Limb (tissue), 2 donors: ENCODE results near the gene NYNRIN.
"Not testable (repeated sequence)": the region's sequence is repeated elsewhere in the genome, so short reads cannot be mapped to it uniquely, and the experiment has no call there.

Experiments used
- DNase-seq, 2 donors: peaks; one replicate each; pipeline ENCODE4 v3.0.0-alpha.2; 2016; ENCODE audit errors: extremely low spot score in 2 of 2

The NYNRIN gene

DNA sequence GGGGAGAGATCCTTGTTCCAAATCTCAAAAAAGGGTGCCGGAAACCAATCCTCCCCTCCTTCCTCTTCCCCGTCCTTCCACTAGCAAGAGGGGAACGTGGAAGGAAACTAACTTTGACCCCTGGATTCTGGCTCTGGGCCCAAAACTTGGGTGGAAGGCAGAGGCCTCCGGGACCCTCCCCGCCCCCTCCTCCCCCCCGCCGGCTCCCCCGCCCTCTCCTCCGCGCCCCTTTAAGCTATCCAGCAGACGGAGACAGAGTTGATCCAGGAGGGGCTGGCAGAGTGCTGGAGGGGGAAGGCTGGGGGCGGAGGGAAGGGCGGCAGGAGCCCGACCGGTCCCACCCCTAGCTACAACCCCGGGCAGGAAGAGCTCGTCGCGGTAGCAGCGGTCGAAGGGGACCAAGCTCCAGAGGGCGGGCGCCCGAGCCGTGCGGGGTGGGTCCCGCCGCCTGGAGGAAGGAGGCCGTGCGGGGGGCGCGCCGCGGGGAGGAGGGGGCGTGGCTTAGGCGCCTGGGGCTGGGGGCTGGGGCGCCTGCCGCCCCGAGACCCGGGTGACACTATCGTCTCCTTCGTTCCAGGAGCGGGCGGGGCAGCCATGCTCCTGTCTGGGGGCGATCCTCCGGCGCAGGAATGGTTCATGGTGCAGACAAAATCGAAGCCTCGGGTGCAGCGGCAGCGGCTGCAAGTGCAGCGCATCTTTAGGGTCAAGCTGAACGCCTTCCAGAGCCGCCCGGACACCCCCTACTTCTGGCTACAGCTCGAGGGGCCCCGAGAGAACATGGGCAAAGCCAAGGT is at the start of gene NYNRIN:
NYNRIN (plus strand) TSS at position 351 of the 794 bp plus-strand sequence; CDS start at position 595, 244 bp downstream.
- peak; percentile 85 to 87 for DNase-seq

DNA sequence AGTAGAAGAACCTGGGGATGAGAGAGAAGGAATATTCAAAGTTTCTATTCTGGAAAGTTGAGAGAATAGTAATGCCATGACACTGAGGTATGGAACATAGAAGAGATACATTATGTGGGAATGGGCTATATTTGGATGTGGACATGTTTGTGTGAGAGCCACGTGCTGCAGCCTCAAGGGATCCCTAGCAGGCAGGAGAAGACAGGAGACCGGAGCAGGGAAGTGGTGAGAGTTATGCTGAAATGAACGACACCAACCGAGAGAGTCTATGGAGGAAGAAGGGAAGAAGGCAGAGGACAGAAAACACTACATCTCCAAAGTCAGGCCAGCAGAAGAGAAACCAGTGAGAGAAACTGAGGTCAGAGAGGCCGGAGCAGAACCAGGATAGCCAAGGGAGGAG is 49.1 kb upstream of the NYNRIN start:
- DNase-seq, result no peak

DNA sequence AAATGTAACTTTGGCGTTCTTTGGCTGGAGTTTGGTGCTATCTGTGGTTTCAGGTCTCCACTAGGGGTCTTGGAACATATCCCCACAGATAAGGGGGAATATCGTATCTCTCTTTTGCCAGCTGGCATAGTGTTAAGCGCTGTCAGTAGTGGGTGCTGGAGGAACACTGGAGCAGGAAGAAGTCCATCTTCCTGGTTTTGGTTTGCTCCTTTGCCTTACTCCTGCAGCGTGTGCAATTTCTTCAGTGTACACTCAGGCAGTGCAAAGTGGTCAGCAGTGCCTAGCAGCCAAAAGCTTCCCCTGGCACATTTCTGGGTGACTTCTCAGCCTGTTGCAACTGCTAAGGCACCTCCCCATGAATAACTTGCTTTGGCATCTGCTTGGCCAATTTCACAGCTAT is 47.3 kb upstream of the NYNRIN start:
- no peak for DNase-seq

DNA sequence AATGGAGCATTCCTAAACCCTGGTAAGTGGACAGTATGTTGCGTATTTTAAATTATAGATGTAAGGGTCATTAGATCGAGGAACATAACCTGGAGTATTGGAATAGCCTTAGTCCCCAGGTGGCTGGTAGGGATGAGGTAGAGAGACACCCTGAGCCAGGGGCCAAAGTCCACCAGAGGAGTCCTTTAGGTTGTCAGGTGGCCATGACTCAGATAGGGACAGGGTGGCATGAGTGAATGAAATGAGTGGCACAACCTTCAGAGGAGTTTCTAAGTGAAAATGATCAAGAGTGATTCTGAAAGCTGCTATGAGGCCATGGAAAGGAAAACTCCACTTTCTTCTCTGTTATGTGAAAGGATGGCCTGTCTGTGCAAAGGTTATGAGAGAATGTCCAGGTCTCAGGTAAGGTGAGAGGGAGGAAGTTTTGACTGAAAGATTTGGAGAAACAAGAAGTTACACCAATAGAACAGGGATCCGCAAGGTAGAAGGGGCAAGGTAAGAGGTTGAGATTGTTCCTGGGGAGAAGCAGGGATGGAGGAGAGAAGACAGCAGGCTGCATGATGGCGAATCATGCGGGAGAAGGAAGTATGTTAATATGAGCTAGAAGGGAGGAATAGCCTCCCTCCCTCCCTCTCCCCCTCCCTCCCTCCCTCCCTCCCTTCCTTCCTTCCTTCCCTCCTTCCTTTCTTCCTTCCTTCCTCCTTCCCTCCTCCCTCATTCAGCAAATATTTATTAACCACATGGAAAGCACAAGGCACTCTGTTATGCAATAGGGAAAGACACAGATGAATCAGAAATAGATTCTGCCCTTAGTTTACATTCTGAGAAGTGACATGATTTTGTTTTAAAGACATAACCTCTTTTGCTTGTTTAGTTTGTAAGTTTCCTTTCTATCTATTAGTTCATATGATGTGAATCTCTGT is 45.0 kb upstream of the NYNRIN start:
- DNase-seq, result no peak

DNA sequence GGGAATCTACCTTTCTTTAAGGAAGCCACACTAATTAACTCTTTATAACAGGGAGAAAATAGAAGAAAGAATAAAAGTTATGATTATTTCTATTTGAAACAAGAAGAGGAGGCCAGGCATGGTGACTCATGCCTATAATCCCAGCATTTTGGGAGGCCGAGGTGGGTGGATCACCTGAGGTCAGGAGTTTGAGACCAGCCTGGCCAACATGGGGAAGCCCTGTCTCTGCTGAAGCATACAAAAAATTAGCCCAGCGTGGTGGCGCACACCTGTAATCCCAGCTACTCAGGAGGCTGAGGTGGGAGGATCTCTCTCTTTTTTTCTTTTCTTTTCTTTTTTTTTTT is 44.3 kb upstream of the NYNRIN start:
- DNase-seq, result not testable (repeated sequence)

DNA sequence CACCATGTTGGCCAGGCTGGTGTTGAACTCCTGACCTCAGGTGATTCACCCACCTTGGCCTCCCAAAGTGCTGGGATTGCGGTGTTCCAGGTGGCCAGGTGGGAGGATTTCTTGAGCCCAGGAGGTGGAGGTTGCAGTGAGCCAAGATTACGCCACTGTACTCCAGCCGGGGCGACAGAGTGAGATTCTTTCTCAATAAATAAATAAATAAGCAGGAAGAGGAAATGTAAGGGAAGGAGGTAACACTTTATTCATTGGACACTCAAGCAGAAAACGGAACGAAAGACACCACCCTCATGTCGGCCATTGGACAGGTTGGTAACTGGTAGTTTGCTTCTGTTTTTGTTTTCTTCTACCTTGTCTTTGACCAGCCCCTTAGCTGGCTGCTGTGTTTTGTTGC is 43.8 kb upstream of the NYNRIN start:
- DNase-seq, result no peak

DNA sequence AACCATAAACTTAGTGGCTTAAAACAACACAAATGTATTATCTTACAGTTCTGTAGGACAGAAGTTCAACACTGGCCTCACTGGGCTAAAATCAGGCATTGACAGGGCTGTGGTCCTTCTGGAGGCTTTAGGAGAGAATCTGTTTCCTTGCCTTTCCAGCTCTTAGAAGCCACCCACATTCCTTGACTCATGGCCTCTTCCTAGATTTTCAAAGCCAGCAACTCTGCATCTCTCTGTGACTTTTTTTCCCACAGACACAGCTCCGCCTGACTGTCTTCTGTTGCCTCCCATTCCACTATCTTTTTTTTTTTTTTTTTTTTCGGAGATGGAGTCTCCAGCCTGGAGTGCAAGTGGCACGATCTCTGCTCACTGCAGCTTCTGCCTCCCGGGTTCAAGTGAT is 42.6 kb upstream of the NYNRIN start:
- DNase-seq, result no peak

DNA sequence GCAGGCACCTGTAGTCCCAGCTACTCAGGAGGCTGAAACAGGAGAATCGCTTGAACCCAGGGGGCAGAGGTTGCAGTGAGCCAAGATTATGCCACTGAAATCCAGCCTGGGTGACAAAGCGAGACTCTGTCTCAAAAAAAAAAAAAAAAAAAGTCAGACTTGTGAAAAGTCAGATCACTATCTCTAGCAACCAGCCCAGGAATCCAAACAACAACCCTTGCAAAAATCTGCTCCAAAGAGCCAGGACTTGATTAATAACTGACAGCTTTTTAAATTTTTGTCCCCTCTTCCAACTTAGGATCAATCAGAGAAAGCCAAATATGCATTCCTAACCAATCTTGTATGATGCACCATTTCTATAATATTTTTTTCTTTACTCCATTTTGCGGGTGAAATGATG is 38.5 kb upstream of the NYNRIN start:
- no peak for DNase-seq

DNA sequence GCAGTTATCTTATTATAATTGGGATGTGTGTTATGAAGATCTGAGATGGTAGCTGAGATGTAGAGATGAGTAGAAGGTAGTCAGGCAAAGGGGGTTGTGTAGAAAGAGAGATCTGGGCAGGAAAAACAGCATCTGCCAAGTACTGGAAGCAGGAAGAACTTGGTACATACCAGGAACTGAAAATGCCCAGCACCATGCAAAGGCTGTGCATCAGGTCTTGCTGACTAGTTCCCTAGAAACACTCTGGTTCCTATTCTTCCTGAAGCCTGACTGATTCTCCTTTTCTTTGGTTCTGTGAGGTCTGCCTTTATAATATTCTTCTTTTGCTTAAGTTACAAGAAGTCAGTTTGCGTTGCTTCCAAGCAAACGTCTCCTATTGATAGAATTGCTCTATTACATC is 37.5 kb upstream of the NYNRIN start:
- DNase-seq, result no peak

DNA sequence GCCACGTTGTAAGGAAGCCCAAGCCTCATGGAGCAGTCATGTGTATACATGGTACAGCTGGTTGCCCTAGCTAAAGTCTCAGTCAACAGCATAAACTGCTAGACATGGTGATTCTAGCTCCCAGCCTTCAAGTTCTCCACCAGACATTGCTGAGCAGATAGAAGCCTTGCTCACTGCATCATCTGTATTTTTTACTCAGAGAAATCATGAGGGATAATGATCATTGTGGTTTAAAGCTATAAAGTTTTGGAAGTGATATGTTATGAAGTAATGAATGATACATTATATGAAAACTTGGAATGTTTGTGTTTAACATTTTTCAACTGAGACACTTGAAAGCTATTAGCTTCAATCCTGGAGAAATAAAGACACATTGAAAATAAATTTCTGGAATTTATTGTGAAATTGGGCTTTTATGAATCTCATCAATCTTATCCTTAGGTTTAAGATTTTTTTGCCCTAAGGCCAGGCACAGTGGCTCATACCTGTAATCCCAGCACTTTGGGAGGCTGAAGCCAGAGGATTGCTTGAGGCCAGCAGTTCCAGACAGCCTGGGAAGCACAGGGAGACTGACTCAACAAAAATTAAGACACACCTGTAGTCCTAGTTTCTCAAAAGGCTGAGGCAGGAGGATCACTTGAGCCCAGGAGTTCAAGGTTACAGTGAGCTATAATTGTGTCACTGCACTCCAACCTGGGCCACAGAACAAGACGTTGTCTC is 36.4 kb upstream of the NYNRIN start:
- no peak for DNase-seq

DNA sequence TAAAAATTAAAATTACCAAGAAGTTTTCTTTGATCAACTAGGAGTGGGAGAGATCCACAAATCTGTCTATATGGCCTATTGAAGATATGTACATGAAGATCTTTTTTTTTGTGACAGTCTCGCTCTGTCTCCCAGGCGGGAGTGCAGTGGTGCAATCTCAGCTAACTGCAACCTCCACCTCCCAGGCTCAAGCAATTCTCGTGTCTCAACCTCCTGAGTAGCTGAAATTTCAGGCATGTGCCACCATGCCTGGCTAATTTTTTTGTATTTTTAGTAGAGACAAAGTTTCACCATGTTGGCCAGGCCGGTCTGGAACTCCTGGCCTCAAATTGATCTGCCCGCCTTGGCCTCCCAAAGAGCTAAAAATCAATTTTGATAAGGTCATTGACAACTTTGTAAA is 35.4 kb upstream of the NYNRIN start:
- no peak for DNase-seq

DNA sequence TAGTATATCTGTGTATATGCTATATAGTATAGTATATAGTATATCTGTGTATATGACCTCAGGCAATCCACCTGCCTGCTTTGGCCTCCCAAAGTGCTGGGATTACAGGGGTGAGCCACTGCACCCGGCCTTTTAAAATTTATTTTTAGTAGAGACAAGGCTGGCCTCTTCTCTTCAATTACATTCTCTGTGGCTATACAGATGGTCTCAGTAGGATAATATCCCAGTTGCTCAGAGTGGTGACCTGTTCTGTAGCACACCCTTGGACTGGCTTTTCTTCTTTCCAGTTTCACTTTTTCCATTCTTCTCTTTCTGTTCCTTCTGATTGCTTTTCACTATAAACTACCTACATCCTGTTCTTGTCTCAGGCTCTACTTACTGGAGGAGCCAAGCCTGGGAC is 34.0 kb upstream of the NYNRIN start:
- no peak for DNase-seq

DNA sequence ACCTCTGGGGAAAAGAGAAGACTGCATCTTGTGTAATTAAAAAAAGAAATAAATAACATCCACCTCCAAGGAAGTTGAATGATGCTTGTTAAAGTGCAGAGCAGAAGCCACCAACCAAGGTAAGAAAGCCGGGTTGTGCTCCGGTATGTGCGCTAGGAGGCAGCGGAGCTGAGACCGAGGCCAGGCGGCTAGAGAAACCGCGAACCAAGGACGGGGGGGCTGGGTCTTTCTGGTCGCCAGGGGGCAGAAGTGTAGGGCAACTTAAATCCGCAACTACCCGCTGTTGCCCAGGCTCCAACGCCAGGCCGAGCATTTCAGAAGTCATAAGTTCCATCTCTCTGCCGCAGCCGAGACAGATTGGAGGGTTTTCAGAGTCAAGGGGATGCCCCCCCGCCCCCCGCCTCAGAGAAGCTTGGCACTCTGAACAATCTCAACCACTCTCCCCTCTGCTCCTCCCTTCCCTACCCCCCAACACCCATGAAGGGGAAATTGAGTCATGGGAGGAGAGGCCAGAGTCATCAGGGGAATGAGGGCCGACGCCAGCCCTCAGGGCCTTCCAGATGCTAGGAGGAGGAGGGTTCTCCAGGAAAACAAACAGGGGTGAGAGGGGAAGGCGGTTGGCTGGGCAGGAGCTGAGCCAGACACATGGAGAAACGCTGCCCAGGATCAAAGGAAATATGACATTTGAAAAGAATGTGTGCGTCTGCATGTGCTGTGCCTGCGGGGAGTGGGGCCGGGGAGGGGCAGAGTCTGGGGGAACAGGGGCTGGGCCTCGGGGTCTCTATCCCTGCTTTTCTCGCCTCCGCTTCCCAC is 33.0 kb upstream of the NYNRIN start:
- peak; percentile 84 to 89 for DNase-seq

DNA sequence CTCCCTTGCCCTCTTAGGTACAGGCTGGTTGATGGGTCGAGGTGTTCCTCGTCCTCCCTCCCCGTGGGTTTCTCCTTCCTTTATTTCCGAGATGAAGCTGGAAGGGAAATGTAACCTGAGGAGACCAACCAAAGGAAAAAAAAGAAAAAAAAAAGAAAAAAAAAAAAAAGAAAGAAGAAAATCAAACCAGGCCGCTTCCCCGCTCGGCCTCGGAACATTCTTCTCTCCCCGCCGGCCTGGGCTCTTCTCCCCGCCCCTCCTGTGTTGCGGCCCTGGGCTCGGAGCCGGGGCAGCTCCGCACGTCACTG is 32.4 kb upstream of the NYNRIN start:
- DNase-seq, result no peak

DNA sequence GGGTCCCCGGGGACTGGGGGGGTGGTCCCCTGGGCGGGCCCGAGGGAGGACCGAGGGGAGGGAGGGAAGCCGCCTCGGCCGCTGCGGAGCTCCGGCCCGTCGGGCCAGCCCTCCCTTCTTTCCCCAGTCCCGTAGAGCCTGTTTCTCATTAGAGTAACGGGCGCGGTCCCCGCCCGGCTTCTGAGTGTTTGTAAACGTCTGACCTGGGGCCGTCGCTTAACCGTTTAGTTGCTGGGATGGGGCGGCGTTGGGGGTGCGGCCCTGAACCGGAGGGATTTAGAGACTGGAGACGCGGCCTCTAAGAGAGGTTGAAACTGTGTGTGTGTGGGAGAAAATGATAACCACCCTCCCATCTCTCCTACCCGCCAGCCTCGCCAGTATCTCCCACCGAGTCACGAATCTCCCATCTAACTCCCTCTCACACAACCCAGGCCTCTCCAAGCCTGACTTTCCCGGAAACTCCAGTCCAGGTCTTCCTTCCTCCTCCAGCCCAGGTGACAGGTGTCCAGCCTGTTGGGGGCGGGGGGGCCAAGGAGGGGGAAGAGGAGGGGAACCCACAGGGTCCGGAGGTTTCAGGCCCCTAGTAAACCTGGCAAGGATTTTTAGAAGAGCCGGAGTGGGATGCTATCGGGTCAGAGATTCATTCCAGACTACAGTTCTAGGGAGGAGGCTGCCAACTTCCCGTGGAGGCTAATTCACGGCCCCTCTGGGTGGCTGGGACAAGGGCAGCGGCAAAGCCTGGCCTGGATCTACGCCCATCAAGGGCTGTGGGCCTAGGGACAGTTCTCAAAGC is 31.9 kb upstream of the NYNRIN start:
- peak; percentile 92 to 96 for DNase-seq

DNA sequence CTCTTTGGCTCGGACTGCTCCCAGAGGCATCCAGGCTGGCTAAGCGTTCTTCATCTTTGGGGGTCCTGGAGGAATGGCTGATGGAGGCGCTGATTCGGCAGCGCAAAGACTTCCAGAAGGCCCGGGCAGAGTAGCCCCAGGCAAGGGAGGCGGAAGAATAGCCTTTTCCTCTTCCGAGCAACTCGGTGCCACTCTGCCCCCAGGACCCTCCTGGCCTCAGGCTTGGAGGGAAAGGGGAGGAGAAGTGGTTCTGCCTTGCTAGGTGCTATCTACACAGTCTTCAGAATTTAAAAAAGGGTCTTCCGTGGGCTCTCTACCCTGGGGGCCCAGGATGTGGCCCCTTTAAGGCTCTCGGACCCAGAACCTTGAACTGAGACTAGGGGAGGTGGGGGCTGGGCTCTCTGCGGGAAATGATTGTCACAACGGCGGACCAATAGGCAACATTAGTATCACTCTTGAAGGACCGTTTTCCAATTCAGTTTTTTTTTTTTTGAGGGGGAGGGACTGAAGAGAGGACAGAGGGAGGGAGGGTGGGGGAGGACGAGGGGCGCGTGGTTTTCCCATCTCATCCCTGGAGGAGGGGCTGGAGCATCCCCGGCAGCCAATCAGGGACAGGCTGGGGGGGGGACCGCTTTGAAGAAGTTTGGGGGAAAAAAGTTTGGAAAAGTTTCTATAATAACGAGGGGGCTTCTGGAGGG is 31.1 kb upstream of the NYNRIN start, which contains the start of gene NFATC4:
NFATC4 (plus strand) TSS at position 671 of the 698 bp plus-strand sequence. CDS start 157 bp downstream, outside the sequence.
- peak; percentile 90 to 92 for DNase-seq

DNA sequence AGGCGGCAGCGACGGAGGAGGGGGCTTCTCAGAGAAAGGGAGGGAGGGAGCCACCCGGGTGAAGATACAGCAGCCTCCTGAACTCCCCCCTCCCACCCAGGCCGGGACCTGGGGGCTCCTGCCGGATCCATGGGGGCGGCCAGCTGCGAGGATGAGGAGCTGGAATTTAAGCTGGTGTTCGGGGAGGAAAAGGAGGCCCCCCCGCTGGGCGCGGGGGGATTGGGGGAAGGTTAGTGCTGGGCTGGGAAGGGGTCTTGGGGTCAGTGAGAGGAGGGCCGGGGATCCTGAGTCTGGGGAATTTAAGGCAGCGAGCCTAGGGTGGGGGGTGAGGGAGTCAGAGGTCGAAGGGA is 30.6 kb upstream of the NYNRIN start:
- no peak for DNase-seq

DNA sequence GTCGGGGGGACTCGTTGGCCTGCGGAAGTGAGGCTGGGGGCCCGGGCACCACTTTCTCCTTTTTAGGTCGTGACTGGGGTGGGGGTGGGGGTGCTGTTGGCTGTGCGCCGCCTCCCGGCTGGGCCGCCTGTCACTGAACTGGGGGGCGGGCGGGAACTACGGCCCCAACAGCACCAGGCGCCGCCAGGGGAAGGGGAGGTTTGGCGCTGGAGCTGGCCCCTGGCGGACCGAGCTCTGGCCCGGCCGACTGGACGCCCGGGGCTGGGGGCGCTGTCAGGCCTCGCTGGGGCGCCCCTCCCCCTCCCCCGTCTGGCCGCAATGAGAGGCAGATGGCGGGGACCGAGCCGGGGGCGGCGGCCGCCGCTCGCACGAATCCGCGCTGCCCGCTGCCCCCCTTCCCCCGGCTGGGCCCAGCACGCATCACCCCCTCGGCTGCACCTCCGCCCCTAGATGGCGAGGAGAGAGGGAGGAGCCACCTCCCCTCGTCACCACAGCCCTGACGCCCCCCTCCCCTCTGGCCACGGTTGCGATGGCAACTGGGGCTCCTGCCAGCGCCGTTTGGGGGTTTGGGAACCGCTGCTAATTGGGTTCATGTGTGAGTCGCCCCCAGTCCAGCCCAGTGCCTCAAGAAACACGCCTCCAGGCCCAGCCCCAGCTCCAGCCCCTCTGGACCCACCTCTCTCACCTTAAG is 30.1 kb upstream of the NYNRIN start:
- peak; percentile 84 to 92 for DNase-seq

DNA sequence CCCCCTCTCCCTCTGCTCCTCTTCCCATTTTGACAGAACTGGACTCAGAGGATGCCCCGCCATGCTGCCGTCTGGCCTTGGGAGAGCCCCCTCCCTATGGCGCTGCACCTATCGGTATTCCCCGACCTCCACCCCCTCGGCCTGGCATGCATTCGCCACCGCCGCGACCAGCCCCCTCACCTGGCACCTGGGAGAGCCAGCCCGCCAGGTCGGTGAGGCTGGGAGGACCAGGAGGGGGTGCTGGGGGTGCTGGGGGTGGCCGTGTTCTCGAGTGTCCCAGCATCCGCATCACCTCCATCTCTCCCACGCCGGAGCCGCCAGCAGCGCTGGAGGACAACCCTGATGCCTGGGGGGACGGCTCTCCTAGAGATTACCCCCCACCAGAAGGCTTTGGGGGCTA is 29.3 kb upstream of the NYNRIN start:
- peak in 1 of 2 donors; percentile 45 for DNase-seq
